CD4-positive, alpha-beta T cell (primary cell): ENCODE measurements around the gene VPS41. TPM values are rescaled to one million over a fixed set of nuclear protein-coding genes. Genes with fewer than 3 reads are reported as not detected.

ENCODE experiments used
- ATAC-seq: fragments of 200-7000 bp; cut with Tn5 transposase; one replicate; pipeline ENCODE4 v1.10.0; 2022; ENCODE audit warnings: mild to moderate bottlenecking; ENCODE audit not compliant: poor library complexity
- CTCF ChIA-PET: fragments of 350-600 bp; sonication (Branson Sonifier 250); formaldehyde crosslinking; loops from one replicate; lab custom pipeline; 2021; ENCODE audit warnings: antibody characterized with exemption, inconsistent platforms; lab: Charles Lee
- POLR2A ChIA-PET: fragments of 350-600 bp; sonication (Branson Sonifier 250); formaldehyde crosslinking; loops from one replicate; lab custom pipeline; 2021; ENCODE audit warnings: antibody characterized with exemption, inconsistent platforms; lab: Charles Lee
- DNase-seq, 14 experiments: peaks; one replicate each; pipeline ENCODE4 v3.0.0-alpha.2; 2013 to 2020; ENCODE audit warnings: mixed read lengths in 2 of 14
- H3K27ac ChIP-seq, 2 donors: one replicate each; pipeline versions ENCODE4 v1.5.1 to v1.7.0; 2013; ENCODE audit warnings: low read length in 2 of 2, low read depth in 1 of 2, mild to moderate bottlenecking in 1 of 2
- H3K27me3 ChIP-seq, 2 experiments: 1 replicate in 1 of 2; 2 replicates in 1 of 2; pipeline versions ENCODE4 v1.6.1 to v1.7.0; 2013; ENCODE audit warnings: low read length in 2 of 2, control low read depth in 1 of 2, mild to moderate bottlenecking in 1 of 2, moderate library complexity in 1 of 2; ENCODE audit not compliant: insufficient read depth in 2 of 2, control insufficient read depth in 1 of 2
- H3K36me3 ChIP-seq: one replicate; pipeline ENCODE4 v1.6.1; 2013; ENCODE audit warnings: low read length, control low read depth; ENCODE audit not compliant: insufficient read depth
- H3K4me1 ChIP-seq: one replicate; pipeline ENCODE4 v1.6.1; 2013; ENCODE audit warnings: low read length, control low read depth; ENCODE audit not compliant: insufficient read depth
- H3K4me3 ChIP-seq: one replicate; pipeline ENCODE4 v1.5.1; 2013; ENCODE audit warnings: mild to moderate bottlenecking, low read length, moderate library complexity
- H3K9me3 ChIP-seq, 2 experiments: 1 replicate in 1 of 2; 2 replicates in 1 of 2; pipeline versions ENCODE4 v1.6.1 to v1.7.0; 2013; ENCODE audit warnings: low read length in 2 of 2, mild to moderate bottlenecking in 2 of 2, control low read depth in 1 of 2, moderate library complexity in 1 of 2; ENCODE audit not compliant: control insufficient read depth in 1 of 2, insufficient read depth in 1 of 2
- H3K27ac Mint-ChIP-seq: one replicate; pipeline ENCODE4 v1.8.0; 2020; ENCODE audit warnings: mixed read lengths
- H3K27me3 Mint-ChIP-seq: one replicate; pipeline ENCODE4 v1.8.0; 2021; ENCODE audit warnings: mixed read lengths
- H3K36me3 Mint-ChIP-seq: one replicate; pipeline ENCODE4 v1.8.0; 2021; ENCODE audit warnings: low read depth, mixed read lengths
- H3K4me1 Mint-ChIP-seq: one replicate; pipeline ENCODE4 v1.8.0; 2021; ENCODE audit warnings: low read depth, mixed read lengths
- H3K4me3 Mint-ChIP-seq: one replicate; pipeline ENCODE4 v1.8.0; 2020; ENCODE audit warnings: mild to moderate bottlenecking, mixed read lengths
- H3K9me3 Mint-ChIP-seq: one replicate; pipeline ENCODE4 v1.8.0; 2020; ENCODE audit warnings: mixed read lengths
- CTCF ChIP-seq: fragments of 200-600 bp; IDR thresholded peaks from one replicate; pipeline ENCODE4 v1.8.0; 2022; ENCODE audit warnings: antibody characterized with exemption, mild to moderate bottlenecking
- intact Hi-C, 2 experiments: fragments of 100-400 bp; cut with DNase I in 1 of 2; cut with micrococcal nuclease in 1 of 2; formaldehyde crosslinking; loops; one replicate each; pipeline versions ENCODE4 v1.15.1 to v1.9.0; 2023 to 2025; cut with DNase I, micrococcal nuclease
- total RNA-seq, 174 experiments: library from RNA in 2 of 174; stranded (reverse) in 2 of 174; gene quantifications; one replicate each; pipeline ENCODE4 v1.2.3 and lab custom pipeline; 2021 to 2026

VPS41 gene
- total RNA-seq, 2 experiments from 2014 or later: 19.4 to 22.9 TPM

- H3K27me3 ChIP-seq: no peaks in the 10 kb centered on the region
- no peak for DNase-seq
- no peak overlapping the region for H3K27ac ChIP-seq
- Mint-ChIP-seq H3K4me1 (peaks cover 5% of the 10 kb centered on the region), H3K4me3 (no peak overlapping the region), H3K36me3 (peaks cover 40% of the 10 kb centered on the region), H3K27me3 (no peaks in the 10 kb centered on the region), H3K9me3 (peaks cover 5% of the 10 kb centered on the region), H3K27ac (no peak overlapping the region)
- H3K9me3 ChIP-seq: no peaks in the 10 kb centered on the region
- no peak overlapping the region for H3K4me3 ChIP-seq
- no peak for TF ChIP-seq CTCF
- H3K36me3 ChIP-seq: peaks cover 29% of the 10 kb centered on the region
- ChIA-PET CTCF (no interaction called here), POLR2A (no interaction called here)
- no peak for ATAC-seq
- intact Hi-C loops: no loop called here
- no peaks in the 10 kb centered on the region for H3K4me1 ChIP-seq
Measured at GRCh38 chr7:38820571-38820970, 88.4 kb downstream of the VPS41 start.

- CTCF ChIA-PET: no interaction called here
- no peak overlapping the region for H3K27ac Mint-ChIP-seq
- no peaks in the 10 kb centered on the region for H3K4me1 ChIP-seq
Measured at GRCh38 chr7:38819463-38819862, 89.5 kb downstream of the VPS41 start.

GRCh38 chr7:38817526-38817925 is 91.5 kb downstream of the VPS41 start:
- Mint-ChIP-seq H3K27ac (no peak overlapping the region), H3K36me3 (peaks cover 20% of the 10 kb centered on the region), H3K4me1 (no peaks in the 10 kb centered on the region), H3K27me3 (no peaks in the 10 kb centered on the region), H3K4me3 (no peak overlapping the region), H3K9me3 (no peaks in the 10 kb centered on the region)
- ATAC-seq (no peak), DNase-seq (no peak)
- H3K27me3 ChIP-seq: no peaks in the 10 kb centered on the region
- H3K27ac ChIP-seq: no peak overlapping the region
- no peak overlapping the region for H3K4me3 ChIP-seq
- ChIA-PET CTCF (no interaction called here), POLR2A (no interaction called here)
- H3K36me3 ChIP-seq: peaks cover 29% of the 10 kb centered on the region
- no peak for TF ChIP-seq CTCF
- H3K4me1 ChIP-seq: no peaks in the 10 kb centered on the region
- H3K9me3 ChIP-seq: no peaks in the 10 kb centered on the region
- intact Hi-C loops: no loop called here

More at GRCh38 chr7:38819463-38819862, 89.5 kb downstream of the VPS41 start:
- no peak overlapping the region for H3K27ac ChIP-seq
- no peak overlapping the region for H3K4me3 Mint-ChIP-seq
- no peaks in the 10 kb centered on the region for H3K27me3 ChIP-seq
- H3K36me3 ChIP-seq: peaks cover 29% of the 10 kb centered on the region
- DNase-seq (no peak), ATAC-seq (no peak)
- peaks cover 5% of the 10 kb centered on the region for H3K9me3 Mint-ChIP-seq
- H3K4me1 Mint-ChIP-seq: no peaks in the 10 kb centered on the region
- H3K9me3 ChIP-seq: no peaks in the 10 kb centered on the region
- peaks cover 31% of the 10 kb centered on the region for H3K36me3 Mint-ChIP-seq
- no peaks in the 10 kb centered on the region for H3K27me3 Mint-ChIP-seq
- intact Hi-C loops: no loop called here
- POLR2A ChIA-PET: no interaction called here
- no peak overlapping the region for H3K4me3 ChIP-seq
- no peak for TF ChIP-seq CTCF
